IPS DF 6.9 (cell line): ENCODE measurements around the gene ATP1B1.

ENCODE experiments used
- DNase-seq: peaks from one replicate; pipeline ENCODE4 v3.0.0-alpha.2; 2013; ENCODE audit warnings: low read depth, low spot score
- H3K27ac ChIP-seq: one replicate; pipeline ENCODE4 v1.5.1; 2013; ENCODE audit warnings: low read length, control low read depth
- H3K27me3 ChIP-seq: 2 replicates; pipeline ENCODE4 v1.6.1; 2013; ENCODE audit warnings: mild to moderate bottlenecking, low read length; ENCODE audit not compliant: control insufficient read depth, insufficient read depth
- H3K36me3 ChIP-seq: 2 replicates; pipeline ENCODE4 v1.6.1; 2013; ENCODE audit warnings: low read length; ENCODE audit not compliant: control insufficient read depth, insufficient read depth
- H3K4me1 ChIP-seq: 2 replicates; pipeline ENCODE4 v1.6.1; 2013; ENCODE audit warnings: low read length; ENCODE audit not compliant: control insufficient read depth, insufficient read depth
- H3K4me3 ChIP-seq: 2 replicates; pipeline ENCODE4 v1.5.1; 2013; ENCODE audit warnings: mild to moderate bottlenecking, low read length
- H3K9me3 ChIP-seq: 2 replicates; pipeline ENCODE4 v1.6.1; 2013; ENCODE audit warnings: low read length, inconsistent platforms; ENCODE audit not compliant: control insufficient read depth, insufficient read depth
- WGBS: extraction: QIAGEN DNeasy Blood & Tissue Kit; methylation state at CpG from one replicate; pipeline ENCODE4 v1.1.7; 2013; ENCODE audit warnings: mixed read lengths, missing lambda C conversion rate; ENCODE audit not compliant: insufficient read length, insufficient coverage; 5-methylcytosine and 5-hydroxymethylcytosine counted together

Gene ATP1B1

DNA sequence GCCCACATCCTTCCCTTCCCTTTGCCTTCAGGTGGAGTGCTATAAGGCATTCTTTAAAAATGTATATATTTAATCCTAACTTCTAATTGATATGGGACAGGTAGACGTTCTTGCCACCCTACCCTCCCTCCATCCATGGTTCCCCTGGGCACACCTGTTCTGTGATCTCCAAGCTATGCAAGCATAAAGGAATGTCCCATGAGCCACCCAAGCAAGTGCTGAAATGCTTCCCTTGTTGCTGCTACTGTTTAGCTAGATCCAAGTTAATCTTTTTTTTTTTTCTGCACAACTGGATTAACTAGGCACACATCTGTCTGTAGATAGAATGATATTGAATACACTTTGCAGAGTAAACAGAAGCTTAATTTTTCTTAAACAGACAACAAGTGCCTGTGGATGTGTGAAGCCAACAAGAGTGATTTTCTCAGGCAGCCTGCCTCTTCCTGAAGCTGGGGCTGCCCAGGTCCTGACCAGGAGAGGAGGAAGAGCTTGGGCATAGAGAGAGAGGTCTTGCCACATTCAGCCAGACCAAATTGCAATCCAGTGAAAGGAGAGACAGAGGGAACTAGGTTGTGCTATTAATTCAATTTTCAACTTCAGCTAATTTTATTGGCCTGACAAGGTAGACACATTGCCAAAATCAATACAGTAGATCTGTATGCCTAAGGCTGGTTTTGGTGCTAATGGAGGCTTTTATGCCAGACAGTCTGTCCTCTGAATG is 28.2 kb upstream of the ATP1B1 start:
- no peak for DNase-seq
- Histone ChIP-seq H3K9me3 (no peaks in the 10 kb centered on the region), H3K36me3 (no peaks in the 10 kb centered on the region), H3K27ac (no peak overlapping the region), H3K27me3 (no peaks in the 10 kb centered on the region), H3K4me3 (no peak overlapping the region), H3K4me1 (no peaks in the 10 kb centered on the region)
- WGBS = no CpG with 5 or more reads among the region's 1 CpG

DNA sequence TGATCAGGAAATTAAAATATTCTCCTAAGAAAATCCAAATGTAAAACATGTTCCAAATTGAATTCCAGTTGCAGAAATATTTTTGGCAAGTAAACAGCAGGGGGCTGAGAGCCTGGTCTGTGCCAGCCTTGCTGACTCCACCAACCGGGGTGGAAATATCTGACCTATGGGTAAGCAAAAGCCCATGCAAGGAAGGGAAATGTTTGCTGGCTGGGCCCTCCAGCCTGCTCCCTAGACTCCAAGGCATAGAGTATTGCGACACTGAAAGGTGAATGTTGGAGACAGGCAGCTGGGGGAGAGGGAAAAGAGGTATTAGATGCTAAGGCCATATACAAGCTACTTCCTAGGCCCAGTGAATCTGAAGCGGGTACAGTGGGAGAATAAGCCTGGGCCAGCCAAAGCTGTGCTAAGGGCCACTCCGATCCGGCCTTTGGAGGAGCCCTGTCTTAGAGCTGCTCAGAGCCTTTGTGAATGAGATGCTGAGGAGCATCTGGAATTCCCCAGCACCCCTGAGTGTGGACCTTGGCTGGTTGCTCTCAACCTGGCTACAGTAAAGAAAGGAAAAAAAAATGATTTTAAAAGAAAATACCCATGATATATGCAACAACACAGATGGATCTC is 24.9 kb upstream of the ATP1B1 start:
- no peak for DNase-seq
- Histone ChIP-seq H3K36me3 (no peaks in the 10 kb centered on the region), H3K9me3 (no peaks in the 10 kb centered on the region), H3K4me1 (no peaks in the 10 kb centered on the region), H3K27me3 (no peaks in the 10 kb centered on the region), H3K27ac (no peak overlapping the region), H3K4me3 (no peak overlapping the region)
- WGBS = no CpG with 5 or more reads among the region's 5 CpGs

DNA sequence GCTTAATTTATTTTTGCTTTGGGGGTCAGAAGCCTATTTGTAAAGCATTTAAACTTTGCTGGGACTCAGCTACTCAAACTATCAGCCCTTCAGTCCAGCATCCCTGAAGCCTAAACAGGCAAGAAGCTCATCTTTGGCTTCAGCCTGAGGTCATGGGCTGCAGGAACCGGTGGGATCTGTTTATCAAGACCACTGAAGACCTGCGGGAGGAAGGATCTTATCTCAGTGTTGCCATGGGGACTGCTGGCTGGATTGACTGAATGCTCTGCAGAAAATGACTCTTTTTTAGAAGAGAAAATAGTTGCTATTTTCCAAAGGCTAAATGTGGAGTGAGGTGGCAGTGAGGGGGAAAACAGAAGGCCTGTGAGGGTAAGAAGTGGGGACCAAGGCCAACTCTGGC is 20.6 kb upstream of the ATP1B1 start:
- H3K4me1 ChIP-seq = no peaks in the 10 kb centered on the region
- no peak overlapping the region for H3K27ac ChIP-seq
- no peak overlapping the region for H3K4me3 ChIP-seq
- no CpG with 5 or more reads among the region's 2 CpGs for WGBS
- no peak for DNase-seq
- no peaks in the 10 kb centered on the region for H3K27me3 ChIP-seq
- H3K36me3 ChIP-seq = no peaks in the 10 kb centered on the region
- no peaks in the 10 kb centered on the region for H3K9me3 ChIP-seq

DNA sequence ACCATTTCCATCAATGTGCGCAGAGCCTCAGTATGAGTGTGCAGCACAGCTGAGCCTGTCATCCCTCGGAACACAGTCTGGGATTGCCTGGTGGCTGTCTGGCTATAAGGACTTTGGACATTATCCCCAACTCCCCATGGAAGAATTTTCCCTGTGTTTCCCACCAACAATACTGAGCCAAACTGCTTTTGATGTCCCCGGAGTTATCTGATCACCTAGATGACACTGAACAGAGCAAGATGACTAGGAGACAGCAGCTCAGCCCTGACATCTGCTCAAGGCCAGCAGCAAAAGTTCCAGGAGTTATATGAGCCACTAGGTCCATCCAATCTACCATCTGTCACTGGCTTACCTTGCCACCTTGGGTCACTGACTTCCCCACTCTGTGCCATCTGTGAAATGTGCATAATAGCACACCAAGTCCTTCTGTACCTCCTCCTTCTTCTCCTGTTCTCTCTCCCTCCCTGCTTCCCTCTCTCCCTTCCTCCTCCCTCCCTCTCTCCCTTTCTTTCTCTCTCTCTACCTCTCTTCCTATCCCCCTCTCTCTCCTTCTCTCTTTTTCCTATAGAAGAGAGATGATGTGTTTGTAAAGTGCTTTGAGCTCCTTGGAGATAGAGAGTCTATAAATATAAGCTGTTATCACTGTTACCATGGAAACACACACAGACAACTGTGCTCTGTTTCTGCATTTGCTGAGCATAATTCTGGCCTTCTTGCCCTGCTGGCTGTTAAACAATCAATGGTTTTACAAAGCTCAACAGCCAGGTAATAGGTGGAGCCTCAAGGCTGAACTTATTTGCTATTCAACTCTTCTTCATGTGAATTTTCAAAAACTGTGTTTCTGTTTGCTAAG is 19.7 kb upstream of the ATP1B1 start:
- H3K9me3 ChIP-seq = no peaks in the 10 kb centered on the region
- no peak overlapping the region for H3K27ac ChIP-seq
- DNase-seq = no peak
- H3K4me1 ChIP-seq = no peaks in the 10 kb centered on the region
- no peaks in the 10 kb centered on the region for H3K27me3 ChIP-seq
- no peak overlapping the region for H3K4me3 ChIP-seq
- H3K36me3 ChIP-seq = no peaks in the 10 kb centered on the region
- no CpG with 5 or more reads among the region's 3 CpGs for WGBS

DNA sequence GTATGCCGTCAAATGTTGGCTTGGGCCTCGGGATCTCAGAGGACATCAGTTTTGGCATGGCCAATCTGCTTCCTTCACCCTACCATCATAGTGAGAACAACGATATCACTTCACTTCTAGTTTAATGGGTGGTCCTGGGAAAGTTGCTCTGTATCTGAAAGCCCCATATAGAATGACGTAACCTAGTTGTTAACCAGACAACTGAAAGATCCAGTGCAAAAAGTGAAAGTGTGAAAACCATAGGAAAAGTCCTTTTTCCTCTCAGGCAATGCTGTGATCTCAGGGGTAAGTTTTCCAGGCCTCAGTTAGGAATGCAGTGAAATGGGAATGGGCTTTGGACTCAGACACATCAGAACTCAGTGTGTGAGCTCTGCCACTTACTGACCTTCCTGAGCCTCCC is 18.6 kb upstream of the ATP1B1 start:
- DNase-seq = no peak
- H3K27ac ChIP-seq = no peak overlapping the region
- no peaks in the 10 kb centered on the region for H3K27me3 ChIP-seq
- WGBS = no CpG with 5 or more reads among the region's 4 CpGs
- no peaks in the 10 kb centered on the region for H3K9me3 ChIP-seq
- no peaks in the 10 kb centered on the region for H3K36me3 ChIP-seq
- H3K4me3 ChIP-seq = no peak overlapping the region
- no peaks in the 10 kb centered on the region for H3K4me1 ChIP-seq

DNA sequence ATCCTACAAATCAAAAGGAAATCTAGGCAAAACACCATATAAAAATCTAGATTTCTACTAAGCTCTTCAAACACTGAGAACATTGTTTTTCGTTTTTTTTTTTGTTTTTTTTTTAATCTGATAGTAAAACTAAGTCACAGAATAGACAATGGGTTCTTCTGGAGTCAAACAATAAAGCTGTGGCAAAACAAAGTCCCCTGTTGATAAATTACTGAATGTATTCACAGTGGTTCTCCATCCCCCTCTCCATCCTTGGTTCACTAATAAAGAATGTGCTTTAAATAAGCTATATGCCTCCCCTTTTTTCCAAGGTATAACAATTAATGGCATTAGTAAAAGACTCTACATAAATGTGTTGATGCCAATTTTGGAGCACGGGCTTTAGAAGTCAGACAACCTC is 16.7 kb upstream of the ATP1B1 start:
- no peaks in the 10 kb centered on the region for H3K27me3 ChIP-seq
- no peaks in the 10 kb centered on the region for H3K9me3 ChIP-seq
- H3K27ac ChIP-seq = no peak overlapping the region
- no peak for DNase-seq
- H3K4me1 ChIP-seq = no peaks in the 10 kb centered on the region
- H3K36me3 ChIP-seq = no peaks in the 10 kb centered on the region
- H3K4me3 ChIP-seq = no peak overlapping the region
- no CpG with 5 or more reads among the region's 2 CpGs for WGBS

DNA sequence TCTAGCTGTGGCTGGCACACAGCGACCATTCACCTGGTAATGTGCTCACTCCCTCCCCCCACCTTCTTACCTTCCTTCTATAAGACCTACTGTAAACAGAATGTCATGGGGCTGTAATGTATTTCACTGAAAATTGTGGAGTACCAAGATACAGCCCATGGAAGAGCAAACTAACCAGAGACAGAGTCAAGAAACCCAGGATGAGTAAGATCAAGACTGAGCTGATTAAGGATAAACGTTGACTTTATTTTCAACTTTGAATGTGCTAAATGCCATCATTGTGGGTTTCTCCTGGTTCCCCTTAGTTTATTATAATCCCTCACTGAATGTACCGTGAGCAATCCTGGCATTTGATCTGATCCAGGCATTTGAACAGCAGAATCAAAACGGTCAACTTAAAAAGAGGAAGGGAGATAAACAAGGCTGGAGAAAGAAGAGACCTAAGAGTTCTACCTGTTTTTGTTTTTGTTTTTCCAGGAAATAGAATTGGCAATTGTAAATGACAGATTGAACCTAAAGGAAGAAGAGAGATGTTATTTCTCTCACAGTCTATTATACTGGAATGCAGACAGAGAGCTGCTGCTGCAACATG is 16.1 kb upstream of the ATP1B1 start:
- DNase-seq = no peak
- H3K36me3 ChIP-seq = no peaks in the 10 kb centered on the region
- H3K27ac ChIP-seq = no peak overlapping the region
- H3K9me3 ChIP-seq = no peaks in the 10 kb centered on the region
- WGBS = no CpG with 5 or more reads among the region's 4 CpGs
- no peak overlapping the region for H3K4me3 ChIP-seq
- H3K4me1 ChIP-seq = no peaks in the 10 kb centered on the region
- H3K27me3 ChIP-seq = no peaks in the 10 kb centered on the region

DNA sequence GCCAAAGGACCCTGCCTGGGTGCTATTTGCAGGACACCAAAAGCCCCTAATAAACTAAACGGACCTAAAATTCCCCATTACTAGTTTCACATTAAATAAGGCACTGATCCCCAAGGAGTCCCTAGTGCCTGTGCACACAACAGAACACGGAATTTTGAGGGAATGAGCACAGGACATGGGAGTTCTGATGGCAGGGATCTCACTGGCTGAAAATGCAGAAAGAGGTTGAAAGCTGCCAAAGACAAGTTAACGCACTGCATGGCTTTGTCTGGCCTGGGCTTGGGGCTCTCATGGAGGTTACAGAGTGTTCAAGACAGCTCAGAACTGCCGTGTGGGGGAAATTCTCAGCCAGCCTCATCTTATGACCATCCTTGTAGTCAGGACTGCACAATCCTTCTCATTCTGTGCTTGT is 15.6 kb upstream of the ATP1B1 start:
- no peaks in the 10 kb centered on the region for H3K27me3 ChIP-seq
- no peaks in the 10 kb centered on the region for H3K4me1 ChIP-seq
- no peaks in the 10 kb centered on the region for H3K36me3 ChIP-seq
- no peak overlapping the region for H3K27ac ChIP-seq
- DNase-seq = no peak
- no peak overlapping the region for H3K4me3 ChIP-seq
- no CpG with 5 or more reads among the region's 4 CpGs for WGBS
- H3K9me3 ChIP-seq = no peaks in the 10 kb centered on the region

DNA sequence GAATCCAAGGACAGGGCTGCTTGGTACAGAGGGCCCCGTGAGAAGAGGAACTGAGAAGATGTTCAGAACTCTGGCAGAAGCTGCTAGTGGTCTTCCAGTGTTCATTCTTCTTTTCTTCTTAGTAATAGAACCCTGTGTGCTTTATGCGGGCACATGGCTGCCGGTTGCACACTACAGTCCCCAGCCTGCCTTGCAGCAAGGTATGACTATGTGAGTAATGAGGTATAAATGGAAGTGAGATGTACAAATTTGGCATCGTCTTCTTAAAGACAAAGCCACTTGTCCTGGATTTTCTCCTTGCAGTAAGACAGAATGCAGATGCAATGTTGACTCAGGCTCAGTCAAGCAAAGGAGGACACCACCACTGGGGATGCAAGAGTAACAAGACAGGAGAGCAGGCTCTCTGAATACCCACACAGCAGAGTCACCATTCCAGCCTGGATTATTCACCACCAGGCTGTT is 15.0 kb upstream of the ATP1B1 start:
- Histone ChIP-seq H3K27ac (no peak overlapping the region), H3K4me1 (no peaks in the 10 kb centered on the region), H3K4me3 (no peak overlapping the region), H3K27me3 (no peaks in the 10 kb centered on the region), H3K36me3 (no peaks in the 10 kb centered on the region), H3K9me3 (no peaks in the 10 kb centered on the region)
- no peak for DNase-seq
- WGBS = no CpG with 5 or more reads among the region's 4 CpGs

DNA sequence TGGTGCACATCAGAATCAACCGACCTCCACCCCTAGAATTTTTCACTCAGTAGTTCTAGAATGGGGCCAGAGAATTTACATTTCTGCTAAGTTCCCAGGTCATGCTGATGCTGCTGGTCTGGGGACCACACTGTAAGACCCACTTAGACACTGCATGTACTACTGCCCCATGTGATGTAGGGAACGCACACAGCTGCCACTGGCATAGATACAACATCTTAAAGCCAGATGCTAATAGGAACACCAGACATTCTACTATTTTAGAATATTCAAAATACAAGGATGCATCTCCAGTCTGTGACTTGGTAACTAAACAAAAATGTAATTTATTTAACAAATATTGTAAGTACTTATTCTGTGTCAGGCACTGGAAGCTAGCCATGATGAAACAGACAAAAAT is 14.1 kb upstream of the ATP1B1 start:
- WGBS = no CpG with 5 or more reads among the region's 2 CpGs
- Histone ChIP-seq H3K36me3 (no peaks in the 10 kb centered on the region), H3K4me1 (no peaks in the 10 kb centered on the region)

More for the DNA sequence above, 14.1 kb upstream of the ATP1B1 start:
- H3K27ac ChIP-seq = no peak overlapping the region
- no peak overlapping the region for H3K4me3 ChIP-seq
- no peak for DNase-seq
- no peaks in the 10 kb centered on the region for H3K9me3 ChIP-seq
- no peaks in the 10 kb centered on the region for H3K27me3 ChIP-seq
